Endothelial cell of hepatic sinusoid (primary cell): ENCODE measurements around the gene FUT4.
"Not testable (repeated sequence)": the region's sequence is repeated elsewhere in the genome, so short reads cannot be mapped to it uniquely, and the experiment has no call there.

Experiments
- in situ Hi-C: cut with HindIII; loops from 2 replicates; pipeline ENCODE4 v1.10.0; 2017; ENCODE audit warnings: low sequenced_read_pairs

FUT4 gene

DNA sequence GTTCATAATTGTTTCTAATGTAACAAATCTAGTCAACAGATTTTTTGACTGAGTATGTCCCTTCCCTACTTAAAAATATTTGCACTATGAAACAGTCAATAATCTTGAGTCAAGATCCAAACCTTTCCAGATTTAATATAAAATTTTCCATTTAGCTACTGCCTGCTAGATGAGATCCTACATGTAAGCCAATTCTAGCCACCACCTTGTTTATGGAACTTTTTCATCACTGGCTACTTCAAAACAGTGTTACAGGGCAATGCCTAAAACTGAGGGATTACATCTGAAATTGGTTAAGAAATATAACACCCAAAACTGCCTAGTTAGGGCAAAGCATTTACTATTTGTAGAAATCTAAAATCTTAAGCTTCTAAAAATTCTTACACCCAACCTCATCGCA lies 10.5 kb upstream of the FUT4 start:
- in situ Hi-C loops, result loop anchor here (5.0 kb wide), 1 partner anchor 49 kb away; no protein-coding TSS in a partner anchor

DNA sequence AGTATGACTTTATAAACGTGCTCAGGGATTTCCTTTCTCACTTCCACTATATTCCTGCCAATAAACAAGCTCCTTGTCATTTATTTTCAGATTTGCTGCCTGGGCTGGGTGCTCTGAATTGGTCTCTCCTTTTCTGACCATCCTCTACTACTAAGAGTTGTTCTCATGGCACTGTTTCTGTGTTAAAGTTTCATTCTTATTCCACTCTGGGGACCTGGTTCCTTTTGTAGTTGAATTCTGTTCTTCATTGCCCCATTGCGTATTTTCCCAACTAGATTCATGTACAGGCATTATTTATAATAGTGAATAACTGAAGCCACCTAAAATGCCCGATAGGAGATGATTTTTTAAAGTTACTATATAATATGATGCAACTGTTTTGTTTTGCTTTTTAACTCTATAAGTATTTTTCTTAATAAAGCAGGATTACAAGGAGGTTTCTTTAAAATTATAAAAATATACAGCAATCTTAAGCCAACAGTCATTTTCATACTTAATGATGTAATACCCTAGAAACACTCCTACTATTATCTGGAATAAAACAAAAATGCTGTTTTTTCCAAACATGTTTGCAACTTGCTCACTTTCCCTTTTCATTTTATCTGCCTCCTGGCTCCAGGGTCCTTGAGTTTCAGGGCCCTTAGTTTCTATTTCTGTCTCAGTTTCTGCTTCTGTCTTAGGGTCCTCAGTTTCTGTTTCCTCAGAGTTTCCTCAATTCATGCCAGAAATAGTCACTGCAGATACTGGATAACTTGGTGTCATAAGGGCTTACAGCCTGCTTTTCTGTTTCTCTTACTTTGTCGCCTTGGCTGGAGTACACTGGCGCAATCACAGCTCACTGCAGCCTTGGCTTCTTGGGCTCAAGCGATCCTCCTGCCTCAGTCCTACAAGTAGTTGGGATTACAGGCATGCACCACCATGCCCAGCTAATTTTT lies 9.8 kb upstream of the FUT4 start:
- in situ Hi-C loops, result loop anchor here (5.0 kb wide), 1 partner anchor 48 kb away; no protein-coding TSS in a partner anchor

- in situ Hi-C loops, result no loop called here
Measured at GRCh38 chr11:94536386-94536785, 7.3 kb upstream of the FUT4 start.

DNA sequence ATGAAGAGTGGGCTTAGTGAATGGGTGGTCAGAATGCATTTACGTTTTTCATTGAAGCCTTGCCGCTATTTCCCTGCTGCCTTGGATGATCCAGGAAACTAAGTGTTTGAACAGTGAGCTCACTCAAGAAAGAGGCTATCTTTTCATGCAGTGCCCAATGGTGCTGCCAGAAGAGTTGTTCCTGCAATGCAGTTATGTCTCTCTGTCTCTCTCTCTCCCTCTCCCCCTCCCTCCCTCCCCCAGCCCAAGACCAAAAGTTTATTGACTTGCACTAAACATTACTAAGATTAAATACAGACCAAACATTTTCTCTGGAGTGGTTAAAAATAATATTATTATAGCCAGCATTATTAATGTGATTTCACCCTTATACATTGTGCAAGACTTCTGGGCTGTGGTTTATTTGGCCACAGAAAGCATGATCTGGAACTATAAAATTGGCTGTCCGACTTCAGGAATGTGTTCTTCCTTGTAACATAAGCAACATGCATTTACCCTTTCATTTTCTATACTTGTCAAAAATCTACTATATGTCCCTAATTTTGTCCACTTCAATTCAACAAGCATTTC lies 6.6 kb upstream of the FUT4 start:
- in situ Hi-C loops, result no loop called here

DNA sequence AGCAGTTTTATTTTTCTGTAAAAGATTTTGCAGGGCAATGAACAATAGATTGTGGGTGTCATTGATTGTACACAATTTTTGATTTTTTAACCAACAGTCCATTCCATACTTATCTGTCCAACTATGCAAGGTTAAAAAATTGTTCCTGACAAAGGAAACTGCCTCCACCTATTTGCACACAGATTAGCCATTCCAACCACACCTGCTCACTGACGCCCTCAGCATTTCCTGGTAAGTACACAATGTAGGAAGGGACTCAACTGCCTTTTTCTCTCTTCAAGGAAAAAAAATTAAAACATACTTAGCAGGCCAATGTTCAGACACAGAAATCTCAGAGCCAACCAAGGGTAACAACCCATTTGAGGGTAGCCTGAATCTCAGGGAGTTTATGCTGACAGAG lies 4.3 kb upstream of the FUT4 start:
- in situ Hi-C loops, result no loop called here

DNA sequence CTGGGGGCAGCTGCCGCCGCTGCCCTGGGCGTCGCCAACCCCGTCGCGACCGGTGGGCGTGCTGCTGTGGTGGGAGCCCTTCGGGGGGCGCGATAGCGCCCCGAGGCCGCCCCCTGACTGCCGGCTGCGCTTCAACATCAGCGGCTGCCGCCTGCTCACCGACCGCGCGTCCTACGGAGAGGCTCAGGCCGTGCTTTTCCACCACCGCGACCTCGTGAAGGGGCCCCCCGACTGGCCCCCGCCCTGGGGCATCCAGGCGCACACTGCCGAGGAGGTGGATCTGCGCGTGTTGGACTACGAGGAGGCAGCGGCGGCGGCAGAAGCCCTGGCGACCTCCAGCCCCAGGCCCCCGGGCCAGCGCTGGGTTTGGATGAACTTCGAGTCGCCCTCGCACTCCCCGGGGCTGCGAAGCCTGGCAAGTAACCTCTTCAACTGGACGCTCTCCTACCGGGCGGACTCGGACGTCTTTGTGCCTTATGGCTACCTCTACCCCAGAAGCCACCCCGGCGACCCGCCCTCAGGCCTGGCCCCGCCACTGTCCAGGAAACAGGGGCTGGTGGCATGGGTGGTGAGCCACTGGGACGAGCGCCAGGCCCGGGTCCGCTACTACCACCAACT lies 1.0 kb downstream of the FUT4 start:
- in situ Hi-C loops, result no loop called here

DNA sequence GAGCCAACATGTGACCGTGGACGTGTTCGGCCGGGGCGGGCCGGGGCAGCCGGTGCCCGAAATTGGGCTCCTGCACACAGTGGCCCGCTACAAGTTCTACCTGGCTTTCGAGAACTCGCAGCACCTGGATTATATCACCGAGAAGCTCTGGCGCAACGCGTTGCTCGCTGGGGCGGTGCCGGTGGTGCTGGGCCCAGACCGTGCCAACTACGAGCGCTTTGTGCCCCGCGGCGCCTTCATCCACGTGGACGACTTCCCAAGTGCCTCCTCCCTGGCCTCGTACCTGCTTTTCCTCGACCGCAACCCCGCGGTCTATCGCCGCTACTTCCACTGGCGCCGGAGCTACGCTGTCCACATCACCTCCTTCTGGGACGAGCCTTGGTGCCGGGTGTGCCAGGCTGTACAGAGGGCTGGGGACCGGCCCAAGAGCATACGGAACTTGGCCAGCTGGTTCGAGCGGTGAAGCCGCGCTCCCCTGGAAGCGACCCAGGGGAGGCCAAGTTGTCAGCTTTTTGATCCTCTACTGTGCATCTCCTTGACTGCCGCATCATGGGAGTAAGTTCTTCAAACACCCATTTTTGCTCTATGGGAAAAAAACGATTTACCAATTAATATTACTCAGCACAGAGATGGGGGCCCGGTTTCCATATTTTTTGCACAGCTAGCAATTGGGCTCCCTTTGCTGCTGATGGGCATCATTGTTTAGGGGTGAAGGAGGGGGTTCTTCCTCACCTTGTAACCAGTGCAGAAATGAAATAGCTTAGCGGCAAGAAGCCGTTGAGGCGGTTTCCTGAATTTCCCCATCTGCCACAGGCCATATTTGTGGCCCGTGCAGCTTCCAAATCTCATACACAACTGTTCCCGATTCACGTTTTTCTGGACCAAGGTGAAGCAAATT lies 1.8 kb downstream of the FUT4 start:
- in situ Hi-C loops, result no loop called here

- in situ Hi-C loops, result no loop called here
Measured at GRCh38 chr11:94546162-94546470, 2.4 kb downstream of the FUT4 start.

DNA sequence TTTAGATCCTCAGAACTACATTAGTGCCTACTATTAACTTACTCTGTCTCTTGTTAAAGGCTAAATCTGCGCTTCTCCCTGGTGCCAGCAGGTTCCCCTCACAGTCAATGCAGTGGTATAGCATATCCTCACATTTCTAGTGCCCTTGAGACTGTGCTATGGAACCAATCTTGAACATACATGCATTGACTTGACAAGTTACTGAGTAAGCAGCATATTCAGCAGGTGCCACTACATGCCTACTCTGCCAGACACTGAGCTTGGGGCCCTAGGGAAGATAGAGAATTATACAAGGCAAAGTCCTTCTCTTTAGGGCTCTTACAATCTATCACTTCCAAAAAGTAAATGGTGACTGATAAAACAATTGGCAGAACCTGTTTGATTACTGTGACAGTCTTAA lies 3.2 kb downstream of the FUT4 start:
- in situ Hi-C loops, result no loop called here

DNA sequence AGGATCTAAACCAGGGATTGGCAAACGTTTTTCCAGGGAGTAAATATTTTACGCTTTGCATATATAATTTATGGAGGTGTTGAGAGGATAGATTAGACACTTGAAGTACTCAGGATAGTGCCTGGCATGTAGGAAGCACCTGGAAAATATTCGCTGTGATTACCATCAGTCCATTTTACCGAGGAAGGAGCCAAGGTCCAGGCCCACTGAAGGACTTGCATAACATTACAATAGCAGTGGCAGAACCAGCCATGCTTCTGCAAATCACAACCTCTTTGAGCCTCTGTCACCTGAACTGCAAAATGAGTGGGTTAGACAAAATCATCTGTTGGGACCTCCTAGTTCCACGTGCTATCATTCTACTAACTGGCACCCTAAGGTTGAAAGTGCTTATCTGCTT lies 5.4 kb downstream of the FUT4 start:
- in situ Hi-C loops, result no loop called here

GRCh38 chr11:94550513-94550912 lies 6.8 kb downstream of the FUT4 start:
- in situ Hi-C loops, result no loop called here

- in situ Hi-C loops, result no loop called here
Measured at GRCh38 chr11:94553938-94554337, 10.2 kb downstream of the FUT4 start.

GRCh38 chr11:94555752-94556329 lies 12.1 kb downstream of the FUT4 start:
- in situ Hi-C loops, result not testable (repeated sequence)

GRCh38 chr11:94557421-94557820 lies 13.7 kb downstream of the FUT4 start:
- in situ Hi-C loops, result no loop called here

DNA sequence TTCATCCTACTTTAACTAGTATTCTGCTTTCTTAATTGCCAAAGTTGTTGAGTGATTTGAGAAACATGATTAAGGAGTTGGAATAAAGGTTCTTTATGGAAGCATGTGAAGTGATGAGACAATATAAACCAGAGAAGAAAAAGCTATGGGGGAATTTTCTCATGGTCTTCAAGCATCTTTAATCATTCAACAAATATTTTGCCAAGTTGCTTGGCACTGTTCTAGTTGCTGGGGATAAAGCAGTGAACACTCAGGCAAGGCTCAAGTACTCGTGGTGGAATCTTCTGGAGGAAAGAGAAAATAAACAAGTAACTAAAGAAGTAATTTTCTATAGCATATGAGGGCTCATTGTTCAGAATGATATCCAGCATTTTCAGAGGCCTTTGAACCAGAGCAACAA lies 14.3 kb downstream of the FUT4 start:
- in situ Hi-C loops, result no loop called here

GRCh38 chr11:94558468-94558867 lies 14.7 kb downstream of the FUT4 start:
- in situ Hi-C loops, result no loop called here

GRCh38 chr11:94558932-94559331 lies 15.2 kb downstream of the FUT4 start:
- in situ Hi-C loops, result no loop called here

DNA sequence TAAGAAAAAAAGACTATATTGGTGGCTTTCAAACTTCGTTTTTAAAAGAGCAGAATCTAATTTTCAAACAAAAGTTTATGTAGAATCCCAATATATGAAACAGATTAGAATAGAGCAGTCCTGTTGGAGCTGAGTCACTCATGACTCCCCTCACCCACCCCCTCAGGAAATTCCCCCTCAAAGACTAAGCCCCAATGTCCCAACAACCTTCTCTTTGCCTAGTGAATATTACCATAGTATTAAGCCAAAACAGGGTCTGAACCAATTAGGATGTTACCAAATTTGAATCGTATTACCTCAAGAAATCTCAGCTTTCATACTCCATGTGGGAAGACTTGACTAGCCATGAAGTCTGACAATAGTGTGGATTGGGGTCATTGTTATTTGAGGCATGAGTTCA lies 15.6 kb downstream of the FUT4 start:
- in situ Hi-C loops, result no loop called here

GRCh38 chr11:94560834-94561233 lies 17.1 kb downstream of the FUT4 start:
- in situ Hi-C loops, result no loop called here

GRCh38 chr11:94563176-94563847 lies 19.6 kb downstream of the FUT4 start:
- in situ Hi-C loops, result no loop called here
